Measurements from ENCODE around the gene BMP8A. TPM values are rescaled to one million over a fixed set of nuclear protein-coding genes. Genes with fewer than 3 reads are reported as not detected.
"Not testable (repeated sequence)": the region's sequence is repeated elsewhere in the genome, so short reads cannot be mapped to it uniquely, and the experiment has no call there.

BMP8A gene
- total and polyA plus RNA-seq, 2 donors from 2014 or later, result 1.2 TPM; not detected in 1

DNA sequence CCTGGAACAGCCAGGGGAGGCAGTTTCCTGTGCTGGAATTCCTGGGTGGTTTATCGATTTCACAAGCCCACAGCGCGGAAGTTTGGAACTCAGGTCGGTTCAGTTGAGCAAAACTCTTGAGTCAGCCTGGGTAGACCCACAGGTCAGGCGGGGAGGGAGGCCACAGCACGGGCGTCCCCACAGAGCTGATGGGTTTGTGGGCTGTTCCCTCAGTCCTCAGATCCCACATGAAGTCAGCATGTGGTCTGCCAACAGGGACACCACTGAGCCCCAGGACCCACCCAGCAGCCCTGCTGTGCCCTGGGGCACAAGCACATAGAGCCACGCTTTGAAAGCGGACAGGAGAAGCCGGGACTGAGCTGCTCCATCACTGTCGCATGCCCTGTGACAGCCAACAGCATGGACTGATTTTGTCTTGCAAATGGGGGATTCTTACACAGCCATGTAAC, 17.4 kb downstream of the BMP8A start:
- Histone ChIP-seq H3K36me3 (ENCODE audit: control insufficient read depth in 2 of 3, insufficient read depth in 3 of 3, low read length in 3 of 3) (no peaks in the 10 kb centered on the region), H3K27me3 (ENCODE audit: control insufficient read depth, insufficient read depth, low read length) (no peaks in the 10 kb centered on the region), H3K9ac (ENCODE audit: low read length in 3 of 3) (no peak overlapping the region), H3K4me1 (ENCODE audit: control insufficient read depth in 2 of 3, insufficient read depth in 2 of 3, low read depth in 1 of 3, low read length in 3 of 3) (peaks cover 0 to 3% (median 0%) of the 10 kb centered on the region in 3 donors), H3K27ac (ENCODE audit: low read depth in 2 of 2, low read length in 2 of 2) (no peak overlapping the region), H3K9me3 (ENCODE audit: control insufficient read depth in 2 of 3, insufficient read depth in 1 of 3, low read length in 3 of 3) (no peaks in the 10 kb centered on the region), H3K4me3 (ENCODE audit: low read length in 3 of 3) (no peak overlapping the region)
- intact Hi-C loops (cut with DNase I), result no loop called here
- no peak for FAIRE-seq
- DNase-seq, result peak in 1 of 5 donors; percentile 57
- no peak for TF ChIP-seq CTCF (IDR thresholded peaks at IDR 0.05; ENCODE audit: borderline replicate concordance, extremely low read depth, insufficient read depth)

DNA sequence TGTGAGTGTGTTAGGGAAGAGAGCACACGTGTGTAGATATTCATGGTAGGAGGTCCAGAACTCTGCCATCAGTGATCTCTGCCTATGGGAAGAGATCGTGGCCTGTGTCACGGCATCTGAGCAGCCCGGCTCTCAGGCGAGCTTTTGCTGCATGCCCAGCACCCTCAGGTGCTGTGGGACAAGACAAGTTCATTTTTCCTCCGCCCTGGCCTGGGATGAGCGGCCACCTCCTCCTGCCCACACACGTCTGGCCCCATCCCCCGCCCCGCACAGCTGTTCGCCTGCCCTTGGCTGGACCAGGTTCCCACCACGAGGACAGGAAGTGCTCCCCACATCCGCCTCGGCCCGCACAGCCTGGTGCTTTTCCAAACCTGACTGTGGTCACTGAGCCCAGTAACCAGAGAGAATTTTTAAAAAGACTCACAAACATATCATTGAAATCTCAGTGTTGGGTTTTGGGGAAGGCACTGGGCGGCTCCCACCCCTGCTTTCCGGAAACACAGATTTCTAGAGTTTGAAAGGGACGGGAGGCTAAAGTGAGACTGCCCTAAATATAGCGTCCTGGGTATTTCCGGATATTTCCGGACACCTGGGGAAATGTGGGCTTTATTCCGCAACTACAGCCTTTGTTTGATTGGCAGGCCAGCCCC, 18.0 kb downstream of the BMP8A start:
- peak in 3 of 5 donors; percentile 19 to 85 (median 68) for DNase-seq
- TF ChIP-seq CTCF (IDR thresholded peaks at IDR 0.05; ENCODE audit: borderline replicate concordance, extremely low read depth, insufficient read depth), result no peak
- no peak overlapping the region for H3K4me3 ChIP-seq (ENCODE audit: low read length in 3 of 3)
- H3K27me3 ChIP-seq (ENCODE audit: control insufficient read depth, insufficient read depth, low read length), result no peaks in the 10 kb centered on the region
- no peaks in the 10 kb centered on the region for H3K9me3 ChIP-seq (ENCODE audit: control insufficient read depth in 2 of 3, insufficient read depth in 1 of 3, low read length in 3 of 3)
- FAIRE-seq, result no peak
- H3K27ac ChIP-seq (ENCODE audit: low read depth in 2 of 2, low read length in 2 of 2), result no peak overlapping the region
- intact Hi-C loops (cut with DNase I), result no loop called here
- H3K9ac ChIP-seq (ENCODE audit: low read length in 3 of 3), result no peak overlapping the region
- H3K36me3 ChIP-seq (ENCODE audit: control insufficient read depth in 2 of 3, insufficient read depth in 3 of 3, low read length in 3 of 3), result no peaks in the 10 kb centered on the region
- peaks cover 0 to 3% (median 0%) of the 10 kb centered on the region in 3 donors for H3K4me1 ChIP-seq (ENCODE audit: control insufficient read depth in 2 of 3, insufficient read depth in 2 of 3, low read depth in 1 of 3, low read length in 3 of 3)

GRCh38 chr1:39510570-39511186, 19.2 kb downstream of the BMP8A start:
- H3K4me1 ChIP-seq (ENCODE audit: control insufficient read depth in 2 of 3, insufficient read depth in 2 of 3, low read depth in 1 of 3, low read length in 3 of 3); DNase-seq; FAIRE-seq; H3K27me3 ChIP-seq (ENCODE audit: control insufficient read depth, insufficient read depth, low read length); H3K27ac ChIP-seq (ENCODE audit: low read depth in 2 of 2, low read length in 2 of 2); H3K9me3 ChIP-seq (ENCODE audit: control insufficient read depth in 2 of 3, insufficient read depth in 1 of 3, low read length in 3 of 3); H3K36me3 ChIP-seq (ENCODE audit: control insufficient read depth in 2 of 3, insufficient read depth in 3 of 3, low read length in 3 of 3); intact Hi-C loops (cut with DNase I); H3K4me3 ChIP-seq (ENCODE audit: low read length in 3 of 3); H3K9ac ChIP-seq (ENCODE audit: low read length in 3 of 3): not testable (repeated sequence)

DNA sequence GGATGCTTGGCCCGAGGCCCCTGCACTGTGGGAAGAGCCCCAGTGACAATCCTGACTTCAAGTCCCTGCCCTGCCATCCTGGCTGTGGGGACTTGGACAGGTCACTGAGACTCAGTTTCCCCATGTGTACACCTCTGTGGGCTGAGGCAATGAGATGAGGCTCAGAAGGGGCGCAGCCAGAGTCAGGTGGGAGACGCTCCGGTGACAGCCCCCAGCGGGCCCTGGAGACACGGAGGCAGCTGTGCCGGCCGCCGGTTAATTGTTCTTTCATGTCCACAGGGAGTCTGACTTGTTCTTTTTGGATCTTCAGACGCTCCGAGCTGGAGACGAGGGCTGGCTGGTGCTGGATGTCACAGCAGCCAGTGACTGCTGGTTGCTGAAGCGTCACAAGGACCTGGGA, 20.0 kb downstream of the BMP8A start:
- H3K9ac ChIP-seq (ENCODE audit: low read length in 3 of 3); intact Hi-C loops (cut with DNase I); H3K27me3 ChIP-seq (ENCODE audit: control insufficient read depth, insufficient read depth, low read length); FAIRE-seq; H3K9me3 ChIP-seq (ENCODE audit: control insufficient read depth in 2 of 3, insufficient read depth in 1 of 3, low read length in 3 of 3); H3K36me3 ChIP-seq (ENCODE audit: control insufficient read depth in 2 of 3, insufficient read depth in 3 of 3, low read length in 3 of 3); H3K4me1 ChIP-seq (ENCODE audit: control insufficient read depth in 2 of 3, insufficient read depth in 2 of 3, low read depth in 1 of 3, low read length in 3 of 3); H3K27ac ChIP-seq (ENCODE audit: low read depth in 2 of 2, low read length in 2 of 2); DNase-seq; H3K4me3 ChIP-seq (ENCODE audit: low read length in 3 of 3): not testable (repeated sequence)

GRCh38 chr1:39512234-39512847, 20.9 kb downstream of the BMP8A start:
- FAIRE-seq; H3K4me1 ChIP-seq (ENCODE audit: control insufficient read depth in 2 of 3, insufficient read depth in 2 of 3, low read depth in 1 of 3, low read length in 3 of 3): not testable (repeated sequence)

GRCh38 chr1:39514710-39515124, 23.3 kb downstream of the BMP8A start:
- H3K9me3 ChIP-seq (ENCODE audit: control insufficient read depth in 2 of 3, insufficient read depth in 1 of 3, low read length in 3 of 3); intact Hi-C loops (cut with DNase I); H3K4me3 ChIP-seq (ENCODE audit: low read length in 3 of 3); H3K36me3 ChIP-seq (ENCODE audit: control insufficient read depth in 2 of 3, insufficient read depth in 3 of 3, low read length in 3 of 3); FAIRE-seq; H3K27ac ChIP-seq (ENCODE audit: low read depth in 2 of 2, low read length in 2 of 2); H3K9ac ChIP-seq (ENCODE audit: low read length in 3 of 3); H3K27me3 ChIP-seq (ENCODE audit: control insufficient read depth, insufficient read depth, low read length); H3K4me1 ChIP-seq (ENCODE audit: control insufficient read depth in 2 of 3, insufficient read depth in 2 of 3, low read depth in 1 of 3, low read length in 3 of 3): not testable (repeated sequence)
- DNase-seq, result peak in 2 of 5 donors; percentile 45 to 75

More at GRCh38 chr1:39512234-39512847, 20.9 kb downstream of the BMP8A start:
- H3K9me3 ChIP-seq (ENCODE audit: control insufficient read depth in 2 of 3, insufficient read depth in 1 of 3, low read length in 3 of 3); H3K9ac ChIP-seq (ENCODE audit: low read length in 3 of 3); H3K4me3 ChIP-seq (ENCODE audit: low read length in 3 of 3); H3K27ac ChIP-seq (ENCODE audit: low read depth in 2 of 2, low read length in 2 of 2); intact Hi-C loops (cut with DNase I); H3K27me3 ChIP-seq (ENCODE audit: control insufficient read depth, insufficient read depth, low read length); H3K36me3 ChIP-seq (ENCODE audit: control insufficient read depth in 2 of 3, insufficient read depth in 3 of 3, low read length in 3 of 3): not testable (repeated sequence)
- peak in 1 of 5 donors; percentile 35 for DNase-seq

Measured in kidney (tissue), 14 donors.